Skin of body (tissue), 2 donors: ENCODE measurements around the gene TSEN54. TPM values are rescaled to one million over a fixed set of nuclear protein-coding genes. Genes with fewer than 3 reads are reported as not detected.
"Not testable (repeated sequence)": the region's sequence is repeated elsewhere in the genome, so short reads cannot be mapped to it uniquely, and the experiment has no call there.

Experiments
- DNase-seq: peaks from one replicate; lab custom pipeline; 2025; lab: John Stamatoyannopoulos, UW
- total RNA-seq: library from RNA; depleted of rRNA; stranded (reverse); fragments of >200 nt; gene quantifications from one replicate; pipeline ENCODE4 v1.2.3, GENCODE V29; 2014

TSEN54 gene
- 13.6 TPM for total RNA-seq

- peak; percentile 87 for DNase-seq
Measured at GRCh38 chr17:75516255-75516618, at the start of gene TSEN54. TSEN54 (plus strand) TSS chr17:75516528; CDS start chr17:75516561, 33 bp downstream.

- no peak for DNase-seq
Measured at GRCh38 chr17:75468291-75468754, 48.0 kb upstream of the TSEN54 start.

GRCh38 chr17:75468779-75469373 lies 47.5 kb upstream of the TSEN54 start:
- no peak for DNase-seq

GRCh38 chr17:75471207-75471606 lies 45.1 kb upstream of the TSEN54 start:
- no peak for DNase-seq

GRCh38 chr17:75472119-75472518 lies 44.2 kb upstream of the TSEN54 start:
- no peak for DNase-seq

- no peak for DNase-seq
Measured at GRCh38 chr17:75473246-75473645, 43.1 kb upstream of the TSEN54 start.

- DNase-seq: no peak
Measured at GRCh38 chr17:75474736-75475135, 41.6 kb upstream of the TSEN54 start.

- no peak for DNase-seq
Measured at GRCh38 chr17:75475144-75475835, 41.0 kb upstream of the TSEN54 start.

- peak; percentile 43 for DNase-seq
Measured at GRCh38 chr17:75475851-75476250, 40.5 kb upstream of the TSEN54 start.

- DNase-seq: no peak
Measured at GRCh38 chr17:75476271-75476671, 40.1 kb upstream of the TSEN54 start.

GRCh38 chr17:75476752-75477489 lies 39.4 kb upstream of the TSEN54 start:
- DNase-seq: no peak

- DNase-seq: not testable (repeated sequence)
Measured at GRCh38 chr17:75477490-75477862, 38.9 kb upstream of the TSEN54 start.

GRCh38 chr17:75478508-75478907 lies 37.8 kb upstream of the TSEN54 start:
- DNase-seq: no peak

- no peak for DNase-seq
Measured at GRCh38 chr17:75480281-75480680, 36.0 kb upstream of the TSEN54 start.

- no peak for DNase-seq
Measured at GRCh38 chr17:75481194-75482068, 34.9 kb upstream of the TSEN54 start.

GRCh38 chr17:75482098-75482942 lies 34.0 kb upstream of the TSEN54 start:
- DNase-seq: no peak

- DNase-seq: no peak
Measured at GRCh38 chr17:75485688-75486087, 30.6 kb upstream of the TSEN54 start.

GRCh38 chr17:75486151-75486550 lies 30.2 kb upstream of the TSEN54 start:
- no peak for DNase-seq

- DNase-seq: no peak
Measured at GRCh38 chr17:75486951-75487350, 29.4 kb upstream of the TSEN54 start.

GRCh38 chr17:75487351-75488070 lies 28.8 kb upstream of the TSEN54 start:
- no peak for DNase-seq
